NCI-H2081 (cell line): Measurements from ENCODE around the gene RNF123.
"Not testable (repeated sequence)": the region's sequence is repeated elsewhere in the genome, so short reads cannot be mapped to it uniquely, and the experiment has no call there.

ENCODE experiments used
- DNase-seq, 2 experiments: peaks; one replicate each; lab custom pipeline; 2025; lab: John Stamatoyannopoulos, UW

RNF123 gene

GRCh38 chr3:49720855-49721595 lies 31.7 kb downstream of the RNF123 start:
- DNase-seq = no peak

GRCh38 chr3:49721596-49721895 lies 32.2 kb downstream of the RNF123 start:
- DNase-seq = no peak

- DNase-seq = no peak
Observed at GRCh38 chr3:49721896-49722781, 32.8 kb downstream of the RNF123 start.

GRCh38 chr3:49722896-49723295 lies 33.5 kb downstream of the RNF123 start:
- DNase-seq = no peak

- DNase-seq = peak in 1 of 2 experiments; percentile 54
Observed at GRCh38 chr3:49723296-49723627, 33.9 kb downstream of the RNF123 start.

- DNase-seq = peak; percentile 88 to 95
Observed at GRCh38 chr3:49723628-49724551, 34.5 kb downstream of the RNF123 start, which contains the start of gene GMPPB. GMPPB (minus strand) TSS chr3:49723951; CDS start chr3:49723726, 225 bp downstream.

- no peak for DNase-seq
Observed at GRCh38 chr3:49724586-49724985, 35.2 kb downstream of the RNF123 start.

- no peak for DNase-seq
Observed at GRCh38 chr3:49725906-49726681, 36.7 kb downstream of the RNF123 start.

- DNase-seq = no peak
Observed at GRCh38 chr3:49727154-49727923, 38.0 kb downstream of the RNF123 start.

GRCh38 chr3:49727924-49728361 lies 38.6 kb downstream of the RNF123 start:
- no peak for DNase-seq

- no peak for DNase-seq
Observed at GRCh38 chr3:49729966-49730609, 40.7 kb downstream of the RNF123 start.

- DNase-seq = no peak
Observed at GRCh38 chr3:49732597-49732996, 43.2 kb downstream of the RNF123 start.

- DNase-seq = no peak
Observed at GRCh38 chr3:49733551-49733950, 44.2 kb downstream of the RNF123 start.

- no peak for DNase-seq
Observed at GRCh38 chr3:49734752-49735151, 45.4 kb downstream of the RNF123 start.

GRCh38 chr3:49738067-49738713 lies 48.8 kb downstream of the RNF123 start:
- no peak for DNase-seq

- DNase-seq = no peak
Observed at GRCh38 chr3:49740427-49740826, 51.1 kb downstream of the RNF123 start.

GRCh38 chr3:49745986-49746385 lies 56.6 kb downstream of the RNF123 start:
- DNase-seq = no peak

- no peak for DNase-seq
Observed at GRCh38 chr3:49747792-49748480, 58.6 kb downstream of the RNF123 start.

- not testable (repeated sequence) for DNase-seq
Observed at GRCh38 chr3:49748874-49749273, 59.5 kb downstream of the RNF123 start.
